OCI-LY7 (cell line): Measurements from ENCODE around the gene GIT2.

Experiments used
- EZH2phosphoT487 ChIP-seq: fragments of 200-600 bp; sonication (generic); IDR thresholded peaks from 2 replicates; pipeline ENCODE4 v1.6.1; 2018; ENCODE audit warnings: low read depth, borderline replicate concordance, mild to moderate bottlenecking, mixed run types, antibody characterized with exemption, low read length, moderate library complexity, mixed read lengths
- TF ChIP-seq, protein P1 (sequence below): fragments of 200-600 bp; sonication (generic); conservative IDR thresholded peaks from 2 replicates; pipeline ENCODE4 v1.5.1; 2014; ENCODE audit warnings: mild to moderate bottlenecking, antibody characterized with exemption, low read length, moderate library complexity, mixed read lengths

DNA sequence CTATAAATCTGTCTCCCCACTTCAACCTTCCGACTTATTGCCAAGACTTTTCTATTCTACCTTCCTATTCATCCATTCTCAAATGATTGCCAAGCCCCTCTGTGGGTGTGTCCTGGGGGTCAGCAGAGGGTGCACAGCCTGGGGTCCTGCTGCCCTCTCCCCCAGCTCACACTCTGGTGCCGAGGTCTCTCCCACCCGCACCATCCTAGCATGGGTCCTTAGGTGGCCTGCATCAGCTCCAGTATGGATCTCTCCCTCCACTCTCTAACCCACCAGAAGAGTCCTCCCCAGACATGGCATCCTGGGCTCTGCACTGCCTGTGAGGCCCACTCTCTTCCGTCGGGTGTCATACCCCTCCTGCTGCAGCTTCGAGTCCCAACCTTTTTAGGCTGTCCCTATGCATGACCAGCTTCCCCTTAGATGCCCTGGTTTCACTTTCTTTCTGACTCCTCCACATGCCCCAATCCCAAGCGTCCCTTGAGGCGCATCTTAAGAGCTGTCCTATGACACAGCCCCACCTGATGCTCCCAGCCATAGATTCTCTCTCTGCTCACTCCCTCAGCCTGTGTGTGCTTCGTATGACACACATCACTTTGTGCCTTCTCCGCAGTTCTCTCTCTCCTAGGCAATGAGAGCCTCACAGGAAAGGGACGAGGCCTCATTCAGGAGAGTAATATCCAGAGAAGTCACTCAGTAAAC, 43.9 kb downstream of the GIT2 start:
- TF ChIP-seq, protein P1, sequence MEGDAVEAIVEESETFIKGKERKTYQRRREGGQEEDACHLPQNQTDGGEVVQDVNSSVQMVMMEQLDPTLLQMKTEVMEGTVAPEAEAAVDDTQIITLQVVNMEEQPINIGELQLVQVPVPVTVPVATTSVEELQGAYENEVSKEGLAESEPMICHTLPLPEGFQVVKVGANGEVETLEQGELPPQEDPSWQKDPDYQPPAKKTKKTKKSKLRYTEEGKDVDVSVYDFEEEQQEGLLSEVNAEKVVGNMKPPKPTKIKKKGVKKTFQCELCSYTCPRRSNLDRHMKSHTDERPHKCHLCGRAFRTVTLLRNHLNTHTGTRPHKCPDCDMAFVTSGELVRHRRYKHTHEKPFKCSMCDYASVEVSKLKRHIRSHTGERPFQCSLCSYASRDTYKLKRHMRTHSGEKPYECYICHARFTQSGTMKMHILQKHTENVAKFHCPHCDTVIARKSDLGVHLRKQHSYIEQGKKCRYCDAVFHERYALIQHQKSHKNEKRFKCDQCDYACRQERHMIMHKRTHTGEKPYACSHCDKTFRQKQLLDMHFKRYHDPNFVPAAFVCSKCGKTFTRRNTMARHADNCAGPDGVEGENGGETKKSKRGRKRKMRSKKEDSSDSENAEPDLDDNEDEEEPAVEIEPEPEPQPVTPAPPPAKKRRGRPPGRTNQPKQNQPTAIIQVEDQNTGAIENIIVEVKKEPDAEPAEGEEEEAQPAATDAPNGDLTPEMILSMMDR = no peak
- no peak for TF ChIP-seq EZH2phosphoT487
